HG02884 (cell line): ENCODE data around the gene HOATZ.

Experiments used
- ATAC-seq: cut with Tn5 transposase; IDR thresholded peaks from one replicate; pipeline ENCODE4 v1.9.1; 2021; ENCODE audit warnings: mild to moderate bottlenecking, moderate library complexity; ENCODE audit not compliant: unreplicated experiment

Gene HOATZ

GRCh38 chr11:111574373-111575225 is 60.0 kb downstream of the HOATZ start:
- no peak for ATAC-seq

DNA sequence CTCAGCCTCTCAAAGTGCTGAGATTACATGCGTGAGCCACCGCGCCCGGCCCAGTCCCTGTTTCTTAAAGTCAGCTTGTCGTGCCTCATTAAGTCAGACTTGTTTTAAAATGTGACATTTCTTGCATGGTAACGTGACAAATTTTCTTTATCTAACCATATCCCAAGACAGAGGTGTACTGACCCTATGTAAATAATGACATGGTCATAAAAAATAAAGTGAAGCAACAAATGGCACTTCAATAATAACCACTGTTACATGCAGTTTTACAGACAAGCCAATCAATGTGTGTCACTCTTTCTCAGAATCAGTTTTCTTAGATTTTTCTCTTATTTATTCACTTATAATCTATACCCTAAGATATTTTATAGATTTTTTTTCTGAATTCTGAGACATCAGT is 61.2 kb downstream of the HOATZ start:
- ATAC-seq: no peak

DNA sequence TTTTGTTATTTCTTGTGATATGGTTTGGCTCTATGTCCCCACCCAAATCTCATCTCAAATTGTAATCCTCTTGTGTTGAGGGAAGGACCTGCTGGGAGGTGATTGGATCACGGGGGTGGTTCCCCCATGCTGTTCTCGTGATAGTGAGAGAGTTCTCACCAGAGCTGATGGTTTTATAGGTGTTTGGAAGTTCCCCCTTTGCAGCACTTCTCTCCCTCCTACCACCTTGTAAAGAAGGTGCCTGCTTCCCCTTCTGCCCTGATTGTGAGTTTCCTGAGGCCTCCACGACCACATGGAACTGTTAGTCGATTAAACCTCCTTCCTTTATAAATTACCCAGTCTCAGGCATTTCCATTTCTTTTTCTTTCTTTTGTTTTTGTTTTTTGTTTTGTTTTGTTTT is 63.2 kb downstream of the HOATZ start:
- ATAC-seq: no peak

DNA sequence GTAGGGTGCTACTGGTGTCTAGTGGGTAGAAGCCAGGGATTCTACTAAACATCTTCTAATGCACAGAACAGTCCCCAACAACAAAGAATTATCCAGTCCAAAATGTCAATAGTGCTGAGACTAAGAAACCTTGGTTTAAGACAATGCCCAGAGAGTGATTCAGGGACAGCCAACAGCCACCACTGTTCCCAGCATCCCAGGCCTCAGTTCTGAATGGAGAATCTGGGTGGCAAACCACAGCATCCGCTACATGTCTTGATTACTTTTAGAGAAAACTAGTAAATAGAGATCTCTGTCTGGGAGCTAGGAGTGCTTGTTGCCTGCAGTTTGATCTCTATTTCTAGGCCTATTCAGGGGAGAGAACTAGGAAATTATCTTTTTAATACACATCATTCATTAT is 66.8 kb downstream of the HOATZ start:
- ATAC-seq: no peak

GRCh38 chr11:111582163-111582562 is 67.6 kb downstream of the HOATZ start:
- no peak for ATAC-seq

DNA sequence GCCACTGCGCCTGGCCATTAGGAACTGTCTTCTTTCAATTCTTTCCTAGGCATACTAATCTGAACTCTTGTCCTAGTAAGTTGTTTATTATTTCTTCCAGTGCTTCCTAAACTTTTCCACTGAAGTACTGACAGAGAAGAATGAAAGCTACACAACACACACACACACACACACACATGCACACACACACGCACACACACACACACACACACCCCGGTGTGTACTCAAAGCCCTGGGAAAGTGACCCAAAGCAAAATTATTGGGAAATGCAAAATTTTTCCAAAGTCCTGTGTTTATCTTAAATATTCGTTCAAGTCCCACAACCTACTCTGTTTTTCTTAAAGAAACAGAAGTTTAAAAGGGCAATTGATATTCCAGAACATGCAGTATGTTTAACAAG is 68.3 kb downstream of the HOATZ start:
- ATAC-seq: no peak

DNA sequence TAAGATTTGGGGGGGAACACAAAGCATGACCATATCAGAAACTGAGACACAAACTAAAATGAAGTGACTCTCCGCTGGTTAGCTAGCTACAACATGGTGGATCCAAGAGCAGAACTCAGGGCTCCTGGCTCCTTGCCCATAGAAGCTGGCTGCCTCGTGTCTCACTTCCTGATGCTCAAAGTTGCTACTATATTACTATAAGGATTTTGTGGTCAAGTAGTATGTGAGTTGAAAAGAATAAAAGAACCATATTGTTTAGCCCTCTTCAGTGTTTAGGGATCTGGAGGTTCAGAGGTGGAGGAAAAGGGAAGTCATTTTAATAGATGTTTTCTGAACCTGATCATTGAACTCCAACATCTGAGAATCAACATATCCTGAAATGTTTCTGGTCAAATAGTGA is 70.8 kb downstream of the HOATZ start:
- no peak for ATAC-seq

GRCh38 chr11:111586388-111586831 is 71.8 kb downstream of the HOATZ start:
- no peak for ATAC-seq
